HG03139 (cell line): ENCODE measurements around the gene MAIP1.

Experiments
- ATAC-seq: cut with Tn5 transposase; IDR thresholded peaks from one replicate; pipeline ENCODE4 v1.9.1; 2021; ENCODE audit not compliant: unreplicated experiment

The MAIP1 gene

DNA sequence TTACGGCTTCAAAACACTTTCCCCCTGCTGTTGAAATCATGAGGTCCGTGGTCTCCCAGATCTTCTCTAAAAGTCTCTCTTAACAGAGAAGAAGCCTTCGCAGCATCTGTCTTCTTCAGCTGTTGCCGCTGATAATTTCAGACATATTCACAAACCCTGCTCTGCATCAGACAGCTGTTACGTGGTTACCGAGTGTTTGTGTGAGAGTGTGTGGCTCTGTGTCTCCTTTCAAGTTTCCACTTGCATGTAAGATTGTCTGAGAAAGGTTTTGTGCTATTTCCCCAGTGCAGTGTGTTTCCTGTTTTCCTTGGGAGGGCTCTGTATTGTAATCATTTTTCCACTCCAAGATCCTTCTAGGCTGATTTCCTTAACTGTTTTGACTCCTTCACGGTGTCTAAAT is 32.8 kb downstream of the MAIP1 start:
- ATAC-seq, result no peak

DNA sequence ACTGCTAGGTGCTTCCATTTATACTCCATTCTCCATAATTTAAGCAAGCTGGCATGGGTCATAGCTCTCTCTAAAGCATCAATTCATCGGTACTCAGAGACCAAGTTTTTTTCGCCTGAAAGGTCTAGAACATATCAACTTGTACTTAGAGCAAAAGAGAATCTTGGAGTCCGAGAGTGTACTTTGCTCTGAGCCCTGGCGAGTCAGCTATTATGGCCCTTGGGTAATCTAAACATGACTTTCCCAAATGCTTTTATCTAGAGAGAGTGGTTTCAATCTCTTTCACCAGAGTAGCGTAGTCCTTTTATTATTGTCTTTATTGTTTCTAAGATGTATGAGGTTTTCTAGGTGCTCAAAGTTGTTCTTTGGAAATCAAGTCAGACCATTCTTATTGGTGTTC is 34.4 kb downstream of the MAIP1 start:
- no peak for ATAC-seq

DNA sequence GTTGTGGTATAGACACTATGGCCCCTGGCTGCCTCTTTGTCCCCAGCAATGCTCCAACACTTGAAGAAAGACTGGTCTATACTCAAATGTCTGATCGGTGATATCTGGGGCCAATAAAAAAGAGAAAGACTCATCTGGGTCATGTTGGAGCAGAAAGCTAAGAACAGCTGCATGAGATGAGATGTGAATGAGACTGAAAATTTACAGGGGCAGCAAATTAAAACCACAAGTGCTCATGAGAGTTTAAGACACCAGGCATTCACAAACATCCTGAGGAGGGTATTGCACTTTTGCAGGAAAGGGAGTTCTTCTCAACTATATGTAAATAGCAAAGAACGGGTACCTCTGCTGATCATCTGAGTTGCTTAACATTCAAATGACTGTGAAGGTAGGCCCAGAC is 36.3 kb downstream of the MAIP1 start:
- no peak for ATAC-seq

DNA sequence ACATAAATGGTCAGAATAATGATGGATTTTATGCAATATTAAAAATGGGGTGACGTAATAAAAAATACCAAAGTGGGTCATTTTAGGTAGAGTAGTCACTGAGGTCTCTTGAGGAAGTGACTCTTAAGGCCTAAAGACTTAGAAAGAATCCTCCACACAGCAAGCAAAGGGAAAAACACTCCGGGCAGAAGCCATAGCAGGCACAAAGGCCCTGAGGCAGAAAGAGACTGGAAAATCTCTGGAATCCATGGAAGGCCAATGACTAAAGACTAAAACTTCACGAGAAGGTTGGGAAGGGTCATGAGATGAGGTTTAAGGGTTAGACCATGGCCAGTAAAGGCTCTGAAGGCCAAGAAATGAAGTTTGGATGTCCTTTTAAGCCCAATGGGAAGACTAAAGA is 36.9 kb downstream of the MAIP1 start:
- ATAC-seq, result no peak

DNA sequence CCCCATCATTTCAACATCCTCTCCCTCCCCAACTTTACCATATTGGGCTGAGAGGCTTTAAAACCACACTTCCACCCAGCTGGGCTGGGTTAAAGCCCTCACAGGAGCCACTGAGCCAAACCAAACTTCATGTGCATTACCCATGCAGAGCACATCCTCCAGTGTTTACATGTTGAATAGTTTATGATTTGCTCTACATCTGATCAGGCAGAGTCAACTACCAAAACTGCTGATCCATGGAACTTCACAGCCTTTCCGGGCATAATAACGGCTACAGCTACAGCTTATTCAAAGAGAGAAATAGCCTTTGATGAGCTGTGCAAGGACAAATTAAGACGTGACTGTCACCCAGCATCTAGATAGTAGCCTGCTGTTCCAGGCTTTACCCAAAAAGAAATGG is 39.0 kb downstream of the MAIP1 start:
- no peak for ATAC-seq

DNA sequence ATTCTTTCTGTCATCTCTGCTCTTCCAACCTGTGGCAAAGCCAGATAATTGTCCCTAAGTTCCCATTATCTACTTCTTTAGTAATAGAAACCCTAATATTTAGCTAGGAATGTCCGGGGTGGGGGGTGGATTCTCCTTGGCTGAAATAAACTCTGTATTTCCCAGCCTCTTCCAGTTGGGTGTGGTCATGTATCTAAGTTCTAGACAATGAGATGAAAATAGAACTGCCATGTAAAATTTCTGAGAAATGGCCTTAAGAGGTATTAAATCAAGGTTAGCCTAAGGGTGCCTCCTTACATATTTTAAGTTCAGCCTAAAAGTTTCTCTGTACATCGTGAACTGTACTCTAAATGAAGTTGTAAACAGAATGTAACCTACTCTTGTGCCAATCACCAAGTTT is 39.5 kb downstream of the MAIP1 start:
- ATAC-seq, result no peak

DNA sequence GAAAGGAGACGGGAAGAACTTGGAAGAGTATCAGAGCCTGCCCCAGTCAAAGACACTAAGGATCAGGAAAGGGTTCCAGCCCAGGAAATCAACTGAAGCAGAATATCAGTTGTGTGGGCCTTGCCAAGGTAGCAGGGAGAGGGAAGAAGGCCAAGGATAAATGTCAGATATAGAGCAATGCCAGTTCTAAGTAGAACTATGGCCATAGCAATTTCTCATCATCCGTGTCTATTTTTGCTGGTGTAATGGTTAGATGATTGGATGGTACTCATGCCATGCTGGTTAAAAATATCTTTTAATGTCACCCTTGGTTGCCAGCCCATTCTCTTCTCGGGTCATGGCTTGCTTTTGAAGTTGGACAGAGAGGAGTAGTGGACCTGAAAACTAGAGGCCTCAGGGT is 41.9 kb downstream of the MAIP1 start:
- ATAC-seq, result no peak

DNA sequence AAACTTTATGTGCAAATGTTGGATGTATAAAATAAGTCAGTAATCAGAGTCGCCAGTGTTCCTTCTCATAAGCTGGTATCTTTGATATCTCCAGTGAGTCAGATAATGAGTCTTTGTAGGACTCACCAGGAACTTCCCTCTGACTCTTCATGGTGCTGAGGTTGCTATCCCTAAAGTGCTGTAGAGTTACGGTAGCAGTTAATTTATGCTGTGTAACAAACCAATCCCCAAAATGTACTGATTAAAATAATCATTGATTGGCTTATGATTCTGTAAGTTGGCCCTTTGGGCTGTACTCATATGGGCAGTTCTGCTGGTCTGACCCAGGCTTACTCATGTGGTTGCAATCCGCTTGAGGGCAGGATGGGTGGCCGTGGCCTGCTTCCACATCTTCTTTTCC is 43.8 kb downstream of the MAIP1 start:
- ATAC-seq, result no peak

DNA sequence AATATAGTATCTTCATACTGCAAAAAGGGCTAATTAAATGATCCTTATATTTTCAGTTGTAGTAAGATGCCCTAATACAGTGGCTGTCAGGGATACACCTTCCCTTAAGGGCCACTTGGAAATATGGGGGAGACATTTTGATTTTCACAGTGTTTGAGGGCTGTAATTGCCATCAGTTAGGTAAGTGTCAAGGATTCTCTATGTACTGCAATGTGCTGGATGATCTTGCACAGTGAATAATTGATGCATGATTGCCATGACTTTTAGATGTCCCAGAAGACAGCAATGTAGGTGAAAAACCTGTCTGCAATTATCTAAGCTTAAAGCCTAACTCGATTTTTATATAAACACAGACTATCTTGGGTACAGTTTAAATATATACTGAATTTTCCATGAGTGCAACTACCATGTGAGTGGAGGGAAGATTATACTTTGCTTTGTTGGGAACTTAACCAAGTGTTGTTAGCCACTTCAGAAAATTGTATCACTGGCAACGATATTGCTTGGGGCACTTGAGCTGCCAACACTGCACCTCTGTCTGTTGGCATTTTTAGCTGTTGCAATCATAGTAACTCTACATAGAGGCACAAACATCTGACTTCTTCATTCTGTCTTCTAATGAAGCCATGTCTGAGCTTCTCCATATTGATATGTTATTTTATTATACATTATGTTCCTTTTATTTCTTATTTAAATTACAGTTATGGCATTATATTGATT is 45.2 kb downstream of the MAIP1 start:
- ATAC-seq, result no peak

DNA sequence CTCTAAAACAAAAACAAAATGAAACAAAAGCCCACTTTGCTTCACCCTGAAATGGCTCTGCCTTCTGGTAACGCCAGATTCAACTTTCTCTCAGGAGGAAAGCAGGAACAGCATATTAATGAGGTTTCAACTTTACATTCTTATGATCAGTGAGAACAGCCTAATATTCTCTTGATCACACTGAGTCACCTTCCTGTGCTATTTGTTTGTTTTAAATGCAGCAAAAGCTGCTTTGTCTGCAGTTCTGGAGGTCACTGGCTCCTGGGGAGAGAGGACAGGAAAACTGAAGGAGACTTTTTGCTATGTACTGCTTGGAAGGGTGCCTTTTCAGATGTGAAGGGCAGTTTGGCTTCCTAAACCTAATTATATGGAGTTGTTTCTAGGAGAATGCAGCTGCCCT is 48.1 kb downstream of the MAIP1 start:
- no peak for ATAC-seq

DNA sequence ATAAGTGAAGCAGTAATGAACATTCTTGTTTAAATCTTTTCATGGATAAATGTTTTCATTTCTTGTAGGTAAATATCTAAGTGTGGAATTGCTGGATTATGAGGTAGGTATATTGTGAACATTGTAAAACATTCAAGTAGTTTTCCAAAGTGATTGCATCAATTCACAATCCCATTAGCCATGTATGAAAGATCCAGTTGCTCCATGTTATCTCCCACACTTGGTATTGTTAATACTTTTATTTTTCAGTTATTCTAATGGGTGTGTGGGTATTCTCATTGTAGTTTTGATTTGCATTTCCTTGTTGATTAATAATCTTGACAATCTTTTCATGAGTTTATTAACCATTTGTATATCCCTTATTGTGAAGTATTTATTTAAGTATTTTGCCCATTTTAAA is 50.3 kb downstream of the MAIP1 start:
- ATAC-seq, result no peak

DNA sequence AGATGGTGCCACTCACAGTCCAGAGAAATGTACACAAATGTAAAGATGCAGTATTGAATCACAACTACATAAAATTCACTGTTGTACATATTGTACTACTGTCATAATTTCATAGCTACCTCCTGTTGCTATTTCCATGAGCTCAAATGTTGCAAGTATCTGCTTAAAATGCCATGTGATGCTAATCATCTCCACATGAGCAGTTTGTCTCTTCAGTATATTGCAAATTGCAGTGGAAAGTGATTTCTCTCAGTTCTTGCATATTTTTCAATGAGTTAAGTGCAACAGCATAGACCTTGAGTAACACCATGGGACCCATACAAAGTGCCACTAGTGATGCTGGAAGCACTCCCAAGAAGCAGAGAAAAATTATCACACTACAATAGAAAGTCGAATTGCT is 51.9 kb downstream of the MAIP1 start:
- no peak for ATAC-seq

DNA sequence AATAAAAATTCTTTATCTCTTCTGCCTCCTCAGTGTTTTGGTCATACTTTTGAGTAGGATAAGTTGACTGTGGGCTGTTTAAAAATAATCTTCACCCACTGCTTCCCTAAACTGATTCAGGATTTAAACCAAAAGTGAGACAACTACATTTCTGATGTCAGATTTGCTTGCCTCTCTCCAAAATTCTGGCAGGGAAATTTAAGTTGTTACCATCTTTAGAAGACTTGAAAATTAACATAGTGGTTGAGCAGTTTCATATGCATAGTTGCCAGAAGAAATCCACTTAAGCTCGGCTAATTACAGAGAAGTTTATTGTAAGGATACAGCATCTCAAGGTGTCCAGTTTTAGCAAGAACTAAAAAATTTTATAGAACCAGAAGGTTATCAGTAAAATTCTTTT is 57.0 kb downstream of the MAIP1 start:
- no peak for ATAC-seq
